Muscle layer of duodenum (tissue), 2 donors: ENCODE results near the gene NCK2.

Experiments
- H3K27ac ChIP-seq: one replicate; pipeline ENCODE4 v1.7.0; 2013; ENCODE audit warnings: mild to moderate bottlenecking, low read length
- H3K27me3 ChIP-seq: one replicate; pipeline ENCODE4 v1.7.0; 2013; ENCODE audit warnings: low read depth, mild to moderate bottlenecking, control low read depth, low read length
- H3K36me3 ChIP-seq, 2 donors: one replicate each; pipeline ENCODE4 v1.7.0; 2013; ENCODE audit warnings: low read length in 2 of 2, control low read depth in 1 of 2, mild to moderate bottlenecking in 1 of 2; ENCODE audit not compliant: insufficient read depth in 2 of 2, control insufficient read depth in 1 of 2
- H3K4me1 ChIP-seq, 2 donors: one replicate each; pipeline ENCODE4 v1.7.0; 2013; ENCODE audit warnings: low read length in 2 of 2, mild to moderate bottlenecking in 2 of 2, control low read depth in 1 of 2, moderate library complexity in 1 of 2; ENCODE audit not compliant: insufficient read depth in 2 of 2, control insufficient read depth in 1 of 2
- H3K4me3 ChIP-seq, 2 donors: one replicate each; pipeline ENCODE4 v1.7.0; 2013; ENCODE audit warnings: low read length in 2 of 2, low read depth in 1 of 2, mild to moderate bottlenecking in 1 of 2
- H3K9me3 ChIP-seq, 2 donors: one replicate each; pipeline ENCODE4 v1.7.0; 2013; ENCODE audit warnings: low read length in 2 of 2, control low read depth in 1 of 2, mild to moderate bottlenecking in 1 of 2; ENCODE audit not compliant: control insufficient read depth in 1 of 2
- donor health status: healthy.

Gene NCK2

GRCh38 chr2:105937498-105938097 is 192.9 kb downstream of the NCK2 start:
- H3K9me3 ChIP-seq, result no peaks in the 10 kb centered on the region
- no peaks in the 10 kb centered on the region for H3K36me3 ChIP-seq
- no peaks in the 10 kb centered on the region for H3K27me3 ChIP-seq
- H3K4me1 ChIP-seq, result peaks cover 0 to 9% of the 10 kb centered on the region in 2 donors
- no peak overlapping the region for H3K27ac ChIP-seq
- no peak overlapping the region for H3K4me3 ChIP-seq
